GM12874 (cell line): Measurements from ENCODE around the gene NR2C2AP.

Experiments
- CTCF ChIP-seq: IDR thresholded peaks from 2 replicates; pipeline ENCODE4 v1.5.1; 2011; ENCODE audit warnings: low read depth, mild to moderate bottlenecking, control low read depth, low read length, moderate library complexity; ENCODE audit not compliant: insufficient read depth

Gene NR2C2AP

GRCh38 chr19:19165396-19165795 lies 37.8 kb downstream of the NR2C2AP start:
- TF ChIP-seq CTCF, result no peak

GRCh38 chr19:19162495-19162894 lies 40.7 kb downstream of the NR2C2AP start:
- TF ChIP-seq CTCF, result no peak

- TF ChIP-seq CTCF, result no peak
Measured at GRCh38 chr19:19160461-19161035, 42.7 kb downstream of the NR2C2AP start.

- TF ChIP-seq CTCF, result no peak
Measured at GRCh38 chr19:19159534-19159933, 43.7 kb downstream of the NR2C2AP start.

GRCh38 chr19:19157808-19158207 lies 45.4 kb downstream of the NR2C2AP start:
- no peak for TF ChIP-seq CTCF

- no peak for TF ChIP-seq CTCF
Measured at GRCh38 chr19:19155495-19156219, 47.6 kb downstream of the NR2C2AP start.

- no peak for TF ChIP-seq CTCF
Measured at GRCh38 chr19:19154768-19155494, 48.3 kb downstream of the NR2C2AP start.
